Kidney epithelial cell (primary cell): Measurements from ENCODE around the gene CES2. TPM values are rescaled to one million over a fixed set of nuclear protein-coding genes. Genes with fewer than 3 reads are reported as not detected.
"Not testable (repeated sequence)": the region's sequence is repeated elsewhere in the genome, so short reads cannot be mapped to it uniquely, and the experiment has no call there.

Experiments used
- DNase-seq: peaks from one replicate; pipeline ENCODE4 v3.0.0-alpha.2; 2010; ENCODE audit warnings: low read depth
- H3K27me3 ChIP-seq: 2 replicates; pipeline ENCODE4 v1.6.0; 2011; ENCODE audit warnings: low read length; ENCODE audit not compliant: control insufficient read depth, insufficient read depth
- H3K36me3 ChIP-seq: 2 replicates; pipeline ENCODE4 v1.5.1; 2011; ENCODE audit warnings: low read length; ENCODE audit not compliant: control insufficient read depth, insufficient read depth
- H3K4me3 ChIP-seq: 2 replicates; pipeline ENCODE4 v1.5.1; 2011; ENCODE audit warnings: low read depth, mild to moderate bottlenecking, control low read depth, low read length
- total RNA-seq: library from RNA; depleted of rRNA; stranded (reverse); fragments of >200 nt; gene quantifications from 2 replicates; pipeline ENCODE4 v1.2.3, GENCODE V29; 2015
- TF ChIP-seq, protein P1 (sequence below): IDR thresholded peaks from 2 replicates; pipeline ENCODE4 v1.5.1; 2011; ENCODE audit warnings: mild to moderate bottlenecking, moderate library complexity, low read length, control low read depth, inconsistent platforms; ENCODE audit not compliant: insufficient read depth, poor library complexity, severe bottlenecking

The CES2 gene
- total RNA-seq, 1 donor from 2014 or later = 48.0 TPM

DNA sequence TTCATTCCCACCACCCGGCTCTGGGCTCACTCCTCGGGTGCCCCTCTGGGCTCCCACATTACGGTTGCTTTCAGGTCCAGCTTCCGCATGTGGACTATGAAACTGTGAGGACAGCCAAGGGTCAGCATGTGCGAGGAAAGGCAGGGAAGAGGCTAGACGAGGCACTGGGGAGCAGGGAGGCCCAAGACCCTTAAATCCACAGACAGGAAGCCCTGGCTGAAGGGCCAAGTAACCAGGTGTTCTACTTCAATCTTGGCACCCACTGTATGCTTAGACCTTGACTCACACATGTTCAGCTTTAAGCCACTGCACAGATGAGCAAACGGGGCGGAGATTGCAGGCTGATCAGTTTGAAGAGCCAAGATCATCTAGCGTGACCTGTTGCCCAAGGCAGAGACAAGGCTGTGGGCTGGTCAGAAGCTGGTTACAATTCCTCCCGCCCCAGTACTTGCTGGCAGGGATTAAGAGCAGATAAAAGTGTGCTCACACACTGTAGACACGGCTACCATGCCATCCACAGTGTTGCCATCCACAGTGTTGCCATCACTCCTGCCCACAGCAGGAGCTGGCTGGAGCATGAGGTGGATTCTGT, 53.0 kb downstream of the CES2 start, which contains the start of gene CES4A:
Gene CES4A (plus strand): TSS at position 393 of the 592 bp plus-strand sequence. CDS start 184 bp downstream, at position 577.
- TF ChIP-seq, protein P1, sequence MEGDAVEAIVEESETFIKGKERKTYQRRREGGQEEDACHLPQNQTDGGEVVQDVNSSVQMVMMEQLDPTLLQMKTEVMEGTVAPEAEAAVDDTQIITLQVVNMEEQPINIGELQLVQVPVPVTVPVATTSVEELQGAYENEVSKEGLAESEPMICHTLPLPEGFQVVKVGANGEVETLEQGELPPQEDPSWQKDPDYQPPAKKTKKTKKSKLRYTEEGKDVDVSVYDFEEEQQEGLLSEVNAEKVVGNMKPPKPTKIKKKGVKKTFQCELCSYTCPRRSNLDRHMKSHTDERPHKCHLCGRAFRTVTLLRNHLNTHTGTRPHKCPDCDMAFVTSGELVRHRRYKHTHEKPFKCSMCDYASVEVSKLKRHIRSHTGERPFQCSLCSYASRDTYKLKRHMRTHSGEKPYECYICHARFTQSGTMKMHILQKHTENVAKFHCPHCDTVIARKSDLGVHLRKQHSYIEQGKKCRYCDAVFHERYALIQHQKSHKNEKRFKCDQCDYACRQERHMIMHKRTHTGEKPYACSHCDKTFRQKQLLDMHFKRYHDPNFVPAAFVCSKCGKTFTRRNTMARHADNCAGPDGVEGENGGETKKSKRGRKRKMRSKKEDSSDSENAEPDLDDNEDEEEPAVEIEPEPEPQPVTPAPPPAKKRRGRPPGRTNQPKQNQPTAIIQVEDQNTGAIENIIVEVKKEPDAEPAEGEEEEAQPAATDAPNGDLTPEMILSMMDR = no peak
- no peak within 1 kb of the TSS for H3K4me3 ChIP-seq
- DNase-seq = peak; percentile 90
- H3K36me3 ChIP-seq = no peaks in the 10 kb centered on the region
- H3K27me3 ChIP-seq = no peaks in the 10 kb centered on the region

DNA sequence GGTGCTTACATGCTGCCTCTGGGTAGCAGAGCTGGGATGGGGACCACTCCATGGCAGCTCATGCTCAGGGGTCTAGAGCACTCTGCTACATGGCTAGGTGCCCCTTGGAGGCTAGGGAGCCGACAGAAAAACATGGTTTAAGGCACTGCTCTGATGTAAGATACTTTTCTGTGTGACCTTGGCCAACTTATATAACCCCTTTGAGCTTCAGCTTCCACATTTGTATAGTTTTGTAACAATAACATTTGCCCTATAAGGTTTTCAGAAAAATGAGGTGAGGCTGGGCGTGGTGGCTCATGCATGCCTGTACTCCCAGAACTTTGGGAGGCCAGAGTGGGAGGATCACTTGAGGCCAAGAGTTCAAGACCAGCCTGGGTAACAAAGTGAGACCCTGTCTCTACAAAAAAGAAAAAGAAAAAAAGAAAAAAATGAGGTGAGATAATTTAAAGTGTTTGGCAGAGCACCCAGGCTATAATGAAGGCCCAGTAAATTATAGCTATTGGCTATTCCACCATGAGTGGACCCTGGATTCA, 56.3 kb downstream of the CES2 start:
- Histone ChIP-seq H3K36me3 (no peaks in the 10 kb centered on the region), H3K27me3 (no peaks in the 10 kb centered on the region), H3K4me3 (no peak overlapping the region)
- TF ChIP-seq, protein P1 = no peak
- no peak for DNase-seq

DNA sequence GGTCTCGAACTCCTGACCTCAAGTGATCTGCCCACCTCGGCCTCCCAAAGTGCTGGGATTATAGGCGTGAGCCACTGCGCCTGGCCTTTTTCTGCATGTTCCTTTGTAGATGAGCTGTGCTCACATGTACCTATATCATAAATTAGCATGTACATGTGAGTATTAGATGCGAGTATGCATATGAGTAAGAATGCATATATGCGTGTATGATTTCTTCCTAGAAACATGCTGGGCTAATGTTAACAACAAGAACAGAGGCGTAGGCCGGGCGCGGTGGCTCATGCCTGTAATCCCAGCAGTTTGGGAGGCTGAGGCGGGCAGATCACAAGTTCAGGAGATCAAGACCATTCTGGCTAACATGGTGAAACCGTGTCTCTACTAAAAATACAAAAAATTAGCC, 58.2 kb downstream of the CES2 start:
- H3K27me3 ChIP-seq, DNase-seq, H3K4me3 ChIP-seq, H3K36me3 ChIP-seq: not testable (repeated sequence)

Other genes starting within 250 kb of the CES2 start
- 74.3 and 75.2 TPM in 2 replicates for gene CMTM4, start 238.8 kb upstream of the CES2 start, total RNA-seq
- 109 and 126 TPM in 2 replicates for gene DYNC1LI2, start 183.9 kb upstream of the CES2 start, total RNA-seq
- gene TERB1, start 133.9 kb upstream of the CES2 start, total RNA-seq = 0.27 TPM in 1 of 2 replicates, not detected in the other
- 77.3 and 77.9 TPM in 2 replicates for gene NAE1, start 104.5 kb upstream of the CES2 start, total RNA-seq
- gene CA7, start 91.1 kb upstream of the CES2 start, total RNA-seq = not detected in 2 replicates
- 6.9 and 11.7 TPM in 2 replicates for gene PDP2, start 55.0 kb upstream of the CES2 start, total RNA-seq
- 0.33 and 5.0 TPM in 2 replicates for gene CDH16, start 16.6 kb upstream of the CES2 start, total RNA-seq
- gene RRAD, start 10.0 kb upstream of the CES2 start, total RNA-seq = 32.9 and 36.8 TPM in 2 replicates
- gene CIAO2B, start 1.1 kb upstream of the CES2 start, total RNA-seq = 156 and 164 TPM in 2 replicates
- gene CES3, start 25.8 kb downstream of the CES2 start, total RNA-seq = 0.07 TPM in 1 of 2 replicates, not detected in the other
- gene CES4A, start 53.1 kb downstream of the CES2 start, total RNA-seq = 1.3 and 2.3 TPM in 2 replicates
- gene CBFB, start 93.6 kb downstream of the CES2 start, total RNA-seq = 57.4 and 64.5 TPM in 2 replicates
- gene PHAF1, start 174.4 kb downstream of the CES2 start, total RNA-seq = 23.1 and 24.6 TPM in 2 replicates
- 1.5 and 2.4 TPM in 2 replicates for gene B3GNT9, start 215.5 kb downstream of the CES2 start, total RNA-seq
- gene TRADD, start 224.4 kb downstream of the CES2 start, total RNA-seq = 30.0 and 36.3 TPM in 2 replicates
- gene FBXL8, start 224.4 kb downstream of the CES2 start, total RNA-seq = 6.6 and 9.6 TPM in 2 replicates
- 1.5 and 5.5 TPM in 2 replicates for gene HSF4, start 229.2 kb downstream of the CES2 start, total RNA-seq
- gene NOL3, start 235.0 kb downstream of the CES2 start, total RNA-seq = 23.9 and 28.3 TPM in 2 replicates
- gene MATCAP1, start 248.4 kb downstream of the CES2 start, total RNA-seq = 10.8 and 16.0 TPM in 2 replicates